GM19035 (cell line): ENCODE data around the gene CNIH3.
"Not testable (repeated sequence)": the region's sequence is repeated elsewhere in the genome, so short reads cannot be mapped to it uniquely, and the experiment has no call there.

ENCODE experiments used
- ATAC-seq: cut with Tn5 transposase; IDR thresholded peaks from one replicate; pipeline ENCODE4 v1.9.1; 2021; ENCODE audit not compliant: unreplicated experiment

CNIH3 gene

GRCh38 chr1:224615861-224616755, at the start of gene CNIH3:
CNIH3 (plus strand) TSS chr1:224616317; CDS start chr1:224617175, 858 bp downstream.
- no peak for ATAC-seq

- not testable (repeated sequence) for ATAC-seq
Observed at GRCh38 chr1:224566492-224566891, 49.6 kb upstream of the CNIH3 start.

- no peak for ATAC-seq
Observed at GRCh38 chr1:224569276-224569675, 46.8 kb upstream of the CNIH3 start.

- not testable (repeated sequence) for ATAC-seq
Observed at GRCh38 chr1:224571975-224572374, 44.1 kb upstream of the CNIH3 start.

- no peak for ATAC-seq
Observed at GRCh38 chr1:224579526-224579925, 36.6 kb upstream of the CNIH3 start.

- no peak for ATAC-seq
Observed at GRCh38 chr1:224580006-224580405, 36.1 kb upstream of the CNIH3 start.

- ATAC-seq, result no peak
Observed at GRCh38 chr1:224582041-224582440, 34.1 kb upstream of the CNIH3 start.

- no peak for ATAC-seq
Observed at GRCh38 chr1:224583774-224584173, 32.3 kb upstream of the CNIH3 start.

- no peak for ATAC-seq
Observed at GRCh38 chr1:224585051-224585450, 31.1 kb upstream of the CNIH3 start.

- ATAC-seq, result no peak
Observed at GRCh38 chr1:224587051-224587450, 29.1 kb upstream of the CNIH3 start.

- ATAC-seq, result no peak
Observed at GRCh38 chr1:224588515-224588914, 27.6 kb upstream of the CNIH3 start.

GRCh38 chr1:224589006-224589405, 27.1 kb upstream of the CNIH3 start:
- ATAC-seq, result no peak

GRCh38 chr1:224591326-224591725, 24.8 kb upstream of the CNIH3 start:
- no peak for ATAC-seq

- no peak for ATAC-seq
Observed at GRCh38 chr1:224592636-224593582, 23.2 kb upstream of the CNIH3 start.

- no peak for ATAC-seq
Observed at GRCh38 chr1:224594360-224594759, 21.8 kb upstream of the CNIH3 start.

- ATAC-seq, result no peak
Observed at GRCh38 chr1:224594851-224595250, 21.3 kb upstream of the CNIH3 start.

GRCh38 chr1:224605482-224606181, 10.5 kb upstream of the CNIH3 start:
- ATAC-seq, result no peak

GRCh38 chr1:224607188-224608148, 8.6 kb upstream of the CNIH3 start:
- ATAC-seq, result no peak

- ATAC-seq, result no peak
Observed at GRCh38 chr1:224609333-224609732, 6.8 kb upstream of the CNIH3 start.

- ATAC-seq, result no peak
Observed at GRCh38 chr1:224612246-224612645, 3.9 kb upstream of the CNIH3 start.
